Lower lobe of right lung (tissue), 2 donors: ENCODE measurements around the gene ATXN7. TPM values are rescaled to one million over a fixed set of nuclear protein-coding genes. Genes with fewer than 3 reads are reported as not detected.

ENCODE experiments used
- ATAC-seq, 2 donors: fragments of 200-7000 bp; cut with Tn5 transposase; one replicate each; pipeline ENCODE4 v1.9.1; 2020 to 2022; ENCODE audit warnings: mild to moderate bottlenecking in 2 of 2, moderate library complexity in 2 of 2
- DNase-seq: peaks from one replicate; pipeline ENCODE4 v3.0.0-alpha.2; 2020
- H3K27ac ChIP-seq: fragments of 200-600 bp; one replicate; pipeline ENCODE4 v1.8.0; 2022
- H3K27me3 ChIP-seq: fragments of 200-600 bp; one replicate; pipeline ENCODE4 v1.8.0; 2022; ENCODE audit warnings: low read depth
- H3K36me3 ChIP-seq: fragments of 200-600 bp; one replicate; pipeline ENCODE4 v1.8.0; 2022; ENCODE audit warnings: mild to moderate bottlenecking
- H3K4me1 ChIP-seq: fragments of 200-600 bp; one replicate; pipeline ENCODE4 v1.8.0; 2022
- H3K4me3 ChIP-seq: fragments of 200-600 bp; one replicate; pipeline ENCODE4 v1.8.0; 2022; ENCODE audit warnings: mild to moderate bottlenecking
- H3K9me3 ChIP-seq: fragments of 200-600 bp; one replicate; pipeline ENCODE4 v1.8.0; 2022
- intact Hi-C: fragments of 100-400 bp; cut with DNase I; formaldehyde crosslinking; loops from one replicate; pipeline ENCODE4 v1.11.0; 2022
- total RNA-seq: library from RNA; stranded (reverse); fragmentation: NEBNext Ultra II Directional; extraction: Animal tissue kit (Norgen Biotek cat#: 25700); gene quantifications from one replicate; pipeline ENCODE4 v1.2.1, GENCODE V29; 2021
- TF ChIP-seq, protein P1 (sequence below): fragments of 200-600 bp; IDR thresholded peaks from one replicate; pipeline ENCODE4 v1.8.0; 2022; ENCODE audit warnings: antibody characterized with exemption, mild to moderate bottlenecking
- donor health status: DM: no; HTN: yes; CAD: no; lungs with severe emphysema.

Gene ATXN7
- total RNA-seq, 1 donor from 2014 or later: 37.3 TPM

DNA sequence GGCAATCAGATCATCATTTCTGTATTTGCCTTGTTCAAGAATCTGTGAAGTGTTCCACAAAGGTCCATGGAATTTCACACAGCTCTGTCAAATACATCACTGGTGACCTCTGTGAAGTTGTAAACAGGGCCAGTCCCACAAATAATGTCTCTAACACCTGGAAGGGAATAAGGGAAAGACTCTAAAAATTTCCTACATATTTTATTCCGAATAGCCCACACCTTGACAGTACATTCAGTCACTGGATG, 44.6 kb upstream of the ATXN7 start, which contains the start of gene C3orf49:
Gene C3orf49, plus strand, starts transcription at position 149 of the 248 bp plus-strand sequence. CDS start 173 bp downstream, outside the sequence.
- H3K27me3 ChIP-seq: no peaks in the 10 kb centered on the region
- H3K4me3 ChIP-seq: no peak within 1 kb of the TSS
- DNase-seq (no peak), ATAC-seq (no peak)
- no peaks in the 10 kb centered on the region for H3K9me3 ChIP-seq
- H3K36me3 ChIP-seq: no peaks in the 10 kb centered on the region
- intact Hi-C loops: loop anchor here (5.0 kb wide), 1 partner anchor 467 kb away; no protein-coding TSS in a partner anchor
- TF ChIP-seq, protein P1, sequence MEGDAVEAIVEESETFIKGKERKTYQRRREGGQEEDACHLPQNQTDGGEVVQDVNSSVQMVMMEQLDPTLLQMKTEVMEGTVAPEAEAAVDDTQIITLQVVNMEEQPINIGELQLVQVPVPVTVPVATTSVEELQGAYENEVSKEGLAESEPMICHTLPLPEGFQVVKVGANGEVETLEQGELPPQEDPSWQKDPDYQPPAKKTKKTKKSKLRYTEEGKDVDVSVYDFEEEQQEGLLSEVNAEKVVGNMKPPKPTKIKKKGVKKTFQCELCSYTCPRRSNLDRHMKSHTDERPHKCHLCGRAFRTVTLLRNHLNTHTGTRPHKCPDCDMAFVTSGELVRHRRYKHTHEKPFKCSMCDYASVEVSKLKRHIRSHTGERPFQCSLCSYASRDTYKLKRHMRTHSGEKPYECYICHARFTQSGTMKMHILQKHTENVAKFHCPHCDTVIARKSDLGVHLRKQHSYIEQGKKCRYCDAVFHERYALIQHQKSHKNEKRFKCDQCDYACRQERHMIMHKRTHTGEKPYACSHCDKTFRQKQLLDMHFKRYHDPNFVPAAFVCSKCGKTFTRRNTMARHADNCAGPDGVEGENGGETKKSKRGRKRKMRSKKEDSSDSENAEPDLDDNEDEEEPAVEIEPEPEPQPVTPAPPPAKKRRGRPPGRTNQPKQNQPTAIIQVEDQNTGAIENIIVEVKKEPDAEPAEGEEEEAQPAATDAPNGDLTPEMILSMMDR: no peak
- H3K4me1 ChIP-seq: no peaks in the 10 kb centered on the region
- H3K27ac ChIP-seq: no peak within 1 kb of the TSS

DNA sequence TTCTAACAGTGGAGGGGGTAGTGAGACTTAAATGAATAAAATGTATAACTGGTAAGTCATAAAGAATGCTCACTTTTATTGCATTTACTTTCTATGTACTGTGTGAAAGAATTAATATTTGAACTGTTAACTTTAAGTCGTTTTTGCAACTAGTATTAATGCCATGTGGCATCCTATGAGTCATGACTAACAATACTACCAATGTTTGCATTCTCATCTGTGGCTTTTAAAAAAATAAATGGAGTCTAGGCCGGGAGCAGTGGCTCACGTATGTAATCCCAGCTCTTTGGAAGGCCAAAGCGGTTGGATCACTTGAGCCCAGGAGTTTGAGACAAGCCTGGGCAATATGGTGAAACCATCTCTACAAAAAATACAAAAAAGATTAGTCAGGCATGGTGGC, 39.4 kb upstream of the ATXN7 start:
- Histone ChIP-seq H3K4me1 (no peaks in the 10 kb centered on the region), H3K27ac (no peak overlapping the region), H3K36me3 (peaks cover 6% of the 10 kb centered on the region), H3K27me3 (no peaks in the 10 kb centered on the region), H3K9me3 (no peaks in the 10 kb centered on the region), H3K4me3 (no peak overlapping the region)
- no peak for DNase-seq
- intact Hi-C loops: no loop called here
- no peak for ATAC-seq
- TF ChIP-seq, protein P1: no peak

DNA sequence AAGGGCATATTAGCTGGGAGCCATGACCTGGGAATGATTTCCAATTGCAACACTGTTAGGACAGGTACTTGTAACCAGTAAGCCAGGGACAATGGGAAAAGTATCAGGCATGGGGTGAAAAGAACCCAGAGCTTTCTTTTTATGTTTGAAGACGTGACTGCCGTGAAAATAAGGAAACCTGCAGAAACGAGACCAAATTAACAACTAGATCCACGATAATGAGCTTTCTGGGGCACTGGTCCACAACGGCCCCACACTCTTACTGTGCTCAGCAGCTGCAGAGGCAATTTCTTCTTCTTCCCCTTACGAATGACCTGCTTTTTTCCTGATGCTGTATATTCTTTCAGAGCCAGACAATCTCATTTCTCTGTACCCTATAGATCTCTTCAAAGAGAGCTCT, 33.1 kb upstream of the ATXN7 start:
- ATAC-seq (no peak), DNase-seq (no peak)
- H3K4me3 ChIP-seq: no peak overlapping the region
- no peaks in the 10 kb centered on the region for H3K4me1 ChIP-seq
- H3K9me3 ChIP-seq: no peaks in the 10 kb centered on the region
- intact Hi-C loops: no loop called here
- H3K36me3 ChIP-seq: peaks cover 61% of the 10 kb centered on the region
- no peak overlapping the region for H3K27ac ChIP-seq
- TF ChIP-seq, protein P1: no peak
- H3K27me3 ChIP-seq: no peaks in the 10 kb centered on the region

DNA sequence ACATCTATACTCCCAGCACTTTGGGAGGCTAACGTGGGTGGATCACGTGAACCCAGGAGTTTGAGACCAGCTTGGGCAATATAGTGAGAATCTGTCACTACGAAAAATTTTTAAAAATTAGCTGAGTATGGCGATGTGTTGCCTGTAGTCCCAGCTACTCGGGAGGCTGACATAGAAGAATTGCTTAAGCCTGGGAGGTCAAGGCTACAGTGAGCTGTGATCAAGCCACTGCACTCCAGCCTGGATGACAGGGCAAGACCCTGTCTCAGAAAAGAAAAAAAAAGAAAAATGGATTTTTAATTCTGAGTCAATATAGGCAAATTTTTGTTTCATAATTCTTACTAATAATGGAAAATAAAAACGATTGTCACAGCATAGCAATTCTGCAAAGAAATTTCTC, 31.3 kb upstream of the ATXN7 start:
- ATAC-seq (no peak), DNase-seq (no peak)
- H3K27me3 ChIP-seq: no peaks in the 10 kb centered on the region
- H3K4me1 ChIP-seq: no peaks in the 10 kb centered on the region
- H3K36me3 ChIP-seq: peaks cover 70% of the 10 kb centered on the region
- no peak overlapping the region for H3K27ac ChIP-seq
- no peaks in the 10 kb centered on the region for H3K9me3 ChIP-seq
- H3K4me3 ChIP-seq: no peak overlapping the region
- TF ChIP-seq, protein P1: no peak
- intact Hi-C loops: no loop called here

DNA sequence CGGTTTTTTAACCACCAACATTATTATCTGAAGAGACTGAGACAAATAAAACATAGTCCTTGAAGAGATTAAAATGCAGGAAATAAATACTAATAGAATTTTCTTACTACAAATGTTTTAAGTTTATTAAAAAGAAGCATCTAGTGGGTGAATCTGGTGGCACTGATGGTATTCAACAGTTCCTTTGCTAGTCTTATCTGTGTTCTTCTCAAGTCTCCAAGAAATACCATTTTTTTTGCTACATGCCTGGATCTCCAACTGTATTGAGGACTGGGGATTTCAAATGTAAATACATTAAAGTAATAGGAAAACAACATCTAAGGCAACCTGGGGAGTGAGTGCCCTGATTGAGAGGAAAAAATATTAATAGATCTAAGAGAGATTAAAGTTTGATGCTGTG, 22.0 kb upstream of the ATXN7 start:
- H3K4me1 ChIP-seq: no peaks in the 10 kb centered on the region
- H3K27me3 ChIP-seq: no peaks in the 10 kb centered on the region
- intact Hi-C loops: no loop called here
- no peak overlapping the region for H3K4me3 ChIP-seq
- TF ChIP-seq, protein P1: no peak
- H3K27ac ChIP-seq: no peak overlapping the region
- no peaks in the 10 kb centered on the region for H3K9me3 ChIP-seq
- ATAC-seq (no peak), DNase-seq (no peak)
- no peaks in the 10 kb centered on the region for H3K36me3 ChIP-seq

DNA sequence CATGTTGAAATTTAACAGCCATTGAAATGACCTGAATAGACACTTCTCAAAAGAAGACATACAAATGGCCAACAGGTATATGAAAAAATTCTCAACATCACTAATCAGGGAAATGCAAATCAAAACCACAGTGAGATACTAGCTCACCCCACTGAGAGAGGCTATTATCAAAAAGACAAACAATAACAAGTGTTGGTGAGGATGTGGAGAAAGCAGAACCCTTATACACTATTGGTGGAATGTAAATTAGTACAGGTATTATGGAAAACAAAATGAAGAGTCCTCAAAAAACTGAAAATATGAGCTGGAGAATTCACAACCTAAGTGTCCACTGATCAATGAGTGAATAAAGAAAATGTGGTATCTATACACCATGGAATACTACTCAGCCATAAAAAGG, 21.5 kb upstream of the ATXN7 start:
- no peak for DNase-seq
- Histone ChIP-seq H3K36me3 (no peaks in the 10 kb centered on the region), H3K27me3 (no peaks in the 10 kb centered on the region), H3K4me1 (no peaks in the 10 kb centered on the region), H3K27ac (no peak overlapping the region), H3K9me3 (no peaks in the 10 kb centered on the region), H3K4me3 (no peak overlapping the region)
- ATAC-seq: no peak
- intact Hi-C loops: no loop called here
- TF ChIP-seq, protein P1: no peak
